ENCODE measurements around the gene PHLDB3.
A peak's percentile ranks its signal among the peaks of the same experiment; 100 is the strongest.
"Not testable (repeated sequence)": the region's sequence is repeated elsewhere in the genome, so short reads cannot be mapped to it uniquely, and the experiment has no call there.

The PHLDB3 gene

GRCh38 chr19:43525836-43526771 lies 21.6 kb upstream of the PHLDB3 start:
- no peaks in the 10 kb centered on the region for H3K9me3 ChIP-seq (ENCODE audit: control insufficient read depth, insufficient read depth, low read length)
- peak overlapping the region; percentile 75 for H3K4me3 ChIP-seq (ENCODE audit: low read depth, low read length)
- peaks cover 25% of the 10 kb centered on the region for H3K27me3 ChIP-seq (ENCODE audit: control insufficient read depth, insufficient read depth, low read length)
- peak overlapping the region; percentile 54 for H3K9ac ChIP-seq (ENCODE audit: low read depth, low read length)
- no peaks in the 10 kb centered on the region for H3K36me3 ChIP-seq (ENCODE audit: control insufficient read depth, insufficient read depth, low read length)
- peaks cover 8% of the 10 kb centered on the region for H3K4me1 ChIP-seq (ENCODE audit: control insufficient read depth, insufficient read depth, low read length)

DNA sequence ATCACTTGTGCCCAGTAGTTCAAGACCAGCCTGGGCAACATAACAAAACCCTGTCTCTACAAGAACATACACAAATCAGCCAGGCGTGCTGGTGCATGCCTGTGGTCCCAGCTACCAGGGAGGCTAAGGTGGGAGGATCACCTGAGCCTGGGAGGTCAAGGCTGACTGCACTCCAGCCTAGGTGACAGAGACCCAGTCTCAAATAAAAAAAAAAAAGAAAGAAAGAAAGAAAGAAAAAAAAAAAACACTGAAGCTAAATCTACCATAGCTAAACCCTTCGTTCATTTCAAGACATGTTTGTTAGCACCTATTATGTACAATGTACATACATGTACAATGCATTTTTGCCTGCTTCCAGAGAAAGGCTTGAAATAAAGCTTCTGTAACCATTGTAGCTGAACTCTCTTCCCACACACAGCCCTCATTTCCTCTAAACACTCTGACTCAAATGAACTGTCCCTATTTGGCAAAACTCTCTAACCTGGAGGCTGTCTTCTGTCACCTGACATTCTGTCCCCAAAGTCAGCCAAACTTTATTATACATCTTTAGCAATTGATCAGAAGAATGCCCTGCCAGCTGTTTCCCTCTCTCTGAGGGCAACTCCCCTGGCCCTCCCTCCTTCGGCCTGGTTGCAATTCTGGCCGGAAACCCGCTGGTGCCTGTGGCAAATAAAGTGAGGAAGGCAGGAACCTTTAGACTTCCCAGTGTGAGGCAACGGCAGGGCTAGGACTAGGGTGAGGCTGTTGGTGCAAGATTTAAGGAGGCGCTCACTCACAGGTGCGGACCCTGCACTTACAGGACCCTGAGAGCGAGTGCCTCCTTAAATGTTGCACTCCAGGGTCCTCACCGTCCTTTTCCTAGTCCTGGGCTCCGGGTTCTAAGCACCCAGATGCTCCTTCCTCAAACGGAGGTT lies 20.6 kb upstream of the PHLDB3 start:
- Histone ChIP-seq H3K4me3 (ENCODE audit: low read depth, low read length) (peak overlapping the region; percentile 75), H3K36me3 (ENCODE audit: control insufficient read depth, insufficient read depth, low read length) (no peaks in the 10 kb centered on the region), H3K27me3 (ENCODE audit: control insufficient read depth, insufficient read depth, low read length) (peaks cover 25% of the 10 kb centered on the region), H3K4me1 (ENCODE audit: control insufficient read depth, insufficient read depth, low read length) (peaks cover 8% of the 10 kb centered on the region), H3K9me3 (ENCODE audit: control insufficient read depth, insufficient read depth, low read length) (no peaks in the 10 kb centered on the region), H3K9ac (ENCODE audit: low read depth, low read length) (no peak overlapping the region)

DNA sequence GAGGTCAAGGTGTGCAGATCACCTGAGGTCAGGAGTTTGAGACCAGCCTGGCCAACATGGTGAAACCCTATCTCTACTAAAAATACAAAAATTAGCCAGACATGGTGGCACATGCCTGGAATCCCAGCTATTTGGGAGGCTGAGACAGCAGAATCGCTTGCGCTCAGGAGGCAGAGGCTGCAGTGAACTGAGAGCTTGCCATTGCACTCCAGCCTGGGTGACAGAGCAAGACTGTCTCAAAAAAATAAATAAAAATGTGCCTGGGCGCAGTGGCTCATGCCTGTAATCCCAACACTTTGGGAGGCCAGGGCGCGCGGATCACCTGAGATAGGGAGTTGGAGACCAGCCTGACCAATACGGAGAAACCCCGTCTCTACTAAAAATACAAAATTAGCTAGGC lies 19.1 kb upstream of the PHLDB3 start:
- H3K4me1 ChIP-seq (ENCODE audit: control insufficient read depth, insufficient read depth, low read length); H3K36me3 ChIP-seq (ENCODE audit: control insufficient read depth, insufficient read depth, low read length); H3K9ac ChIP-seq (ENCODE audit: low read depth, low read length); H3K4me3 ChIP-seq (ENCODE audit: low read depth, low read length); H3K9me3 ChIP-seq (ENCODE audit: control insufficient read depth, insufficient read depth, low read length): not testable (repeated sequence)
- H3K27me3 ChIP-seq (ENCODE audit: control insufficient read depth, insufficient read depth, low read length): peaks cover 23% of the 10 kb centered on the region

DNA sequence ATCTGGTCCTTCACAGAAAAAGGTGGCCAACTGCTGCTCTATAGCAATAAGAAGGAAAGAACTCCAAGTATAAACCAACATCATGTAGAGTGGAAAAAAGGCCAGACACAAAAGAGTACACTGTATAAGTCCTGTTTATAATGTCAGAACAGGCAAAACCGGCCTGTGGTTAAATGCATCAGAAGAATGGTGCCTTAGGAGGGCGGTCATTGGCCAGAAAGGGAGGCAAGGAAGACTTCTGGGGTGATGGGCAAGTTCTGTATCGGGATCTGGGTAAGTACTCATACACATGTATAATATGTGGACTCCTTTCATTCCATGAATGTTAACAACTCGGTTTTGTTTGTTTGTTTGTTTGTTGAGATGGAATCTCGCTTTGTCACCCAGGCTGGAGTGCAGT lies 18.4 kb upstream of the PHLDB3 start:
- Histone ChIP-seq H3K27me3 (ENCODE audit: control insufficient read depth, insufficient read depth, low read length) (peaks cover 17% of the 10 kb centered on the region), H3K9me3 (ENCODE audit: control insufficient read depth, insufficient read depth, low read length) (no peaks in the 10 kb centered on the region), H3K4me1 (ENCODE audit: control insufficient read depth, insufficient read depth, low read length) (peaks cover 8% of the 10 kb centered on the region), H3K9ac (ENCODE audit: low read depth, low read length) (no peak overlapping the region), H3K4me3 (ENCODE audit: low read depth, low read length) (no peak overlapping the region), H3K36me3 (ENCODE audit: control insufficient read depth, insufficient read depth, low read length) (no peaks in the 10 kb centered on the region)

DNA sequence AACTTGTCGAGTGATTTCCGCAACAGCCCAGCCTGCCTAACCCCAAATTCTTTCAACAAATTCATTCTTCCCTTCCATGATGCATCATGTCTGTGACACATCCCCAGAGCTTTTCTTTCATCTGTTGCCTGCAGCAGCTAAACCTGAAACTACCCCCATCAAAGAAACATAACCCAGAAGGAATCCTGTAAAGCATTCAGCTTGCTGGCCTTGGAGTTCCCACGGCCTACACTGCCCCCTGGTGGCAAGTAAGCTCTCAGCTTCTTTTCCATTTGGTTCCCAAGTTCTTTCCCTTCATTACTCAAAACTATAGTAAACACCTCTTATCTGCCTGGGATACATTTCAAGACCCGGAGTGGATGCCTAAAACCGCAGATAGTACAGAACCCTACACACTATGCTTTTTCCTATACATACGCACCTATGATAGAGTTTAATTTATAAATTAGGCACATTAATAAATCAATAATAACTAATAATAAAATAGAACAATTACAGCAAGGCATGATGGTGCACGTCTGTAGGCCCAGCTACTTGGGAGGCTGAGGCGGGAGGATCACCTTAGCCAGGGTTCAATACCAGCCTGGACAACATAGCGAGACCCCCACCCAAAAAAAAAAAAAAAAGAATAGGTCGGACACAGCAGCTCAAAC lies 15.0 kb upstream of the PHLDB3 start:
- Histone ChIP-seq H3K9me3 (ENCODE audit: control insufficient read depth, insufficient read depth, low read length) (no peaks in the 10 kb centered on the region), H3K4me1 (ENCODE audit: control insufficient read depth, insufficient read depth, low read length) (no peaks in the 10 kb centered on the region), H3K27me3 (ENCODE audit: control insufficient read depth, insufficient read depth, low read length) (no peaks in the 10 kb centered on the region), H3K9ac (ENCODE audit: low read depth, low read length) (no peak overlapping the region), H3K36me3 (ENCODE audit: control insufficient read depth, insufficient read depth, low read length) (no peaks in the 10 kb centered on the region), H3K4me3 (ENCODE audit: low read depth, low read length) (no peak overlapping the region)

GRCh38 chr19:43518051-43518450 lies 13.5 kb upstream of the PHLDB3 start:
- H3K9me3 ChIP-seq (ENCODE audit: control insufficient read depth, insufficient read depth, low read length): no peaks in the 10 kb centered on the region
- H3K9ac ChIP-seq (ENCODE audit: low read depth, low read length): no peak overlapping the region
- H3K4me1 ChIP-seq (ENCODE audit: control insufficient read depth, insufficient read depth, low read length): no peaks in the 10 kb centered on the region
- H3K36me3 ChIP-seq (ENCODE audit: control insufficient read depth, insufficient read depth, low read length): no peaks in the 10 kb centered on the region
- H3K4me3 ChIP-seq (ENCODE audit: low read depth, low read length): no peak overlapping the region
- H3K27me3 ChIP-seq (ENCODE audit: control insufficient read depth, insufficient read depth, low read length): no peaks in the 10 kb centered on the region

DNA sequence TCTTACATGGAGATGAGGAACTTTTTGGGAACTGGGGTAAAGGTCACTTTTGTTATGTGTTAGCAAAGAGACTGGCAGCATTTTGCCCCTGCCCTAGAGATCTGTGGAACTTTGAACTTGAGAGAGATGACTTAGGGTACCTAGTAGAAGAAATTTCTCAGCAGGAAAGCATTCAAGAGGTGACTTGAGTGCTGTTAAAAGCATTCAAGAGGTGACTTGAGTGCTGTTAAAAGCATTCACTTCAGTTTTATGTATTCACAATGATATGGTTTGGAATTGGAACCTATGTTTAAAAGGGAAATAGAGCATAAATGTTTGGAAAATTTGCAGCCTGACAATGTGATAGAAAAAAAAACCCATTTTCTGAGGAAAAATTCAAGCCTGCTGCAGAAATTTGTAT lies 7.9 kb upstream of the PHLDB3 start:
- not testable (repeated sequence) for H3K9me3 ChIP-seq (ENCODE audit: control insufficient read depth, insufficient read depth, low read length); H3K9ac ChIP-seq (ENCODE audit: low read depth, low read length); H3K4me1 ChIP-seq (ENCODE audit: control insufficient read depth, insufficient read depth, low read length); H3K4me3 ChIP-seq (ENCODE audit: low read depth, low read length); H3K36me3 ChIP-seq (ENCODE audit: control insufficient read depth, insufficient read depth, low read length); H3K27me3 ChIP-seq (ENCODE audit: control insufficient read depth, insufficient read depth, low read length)

DNA sequence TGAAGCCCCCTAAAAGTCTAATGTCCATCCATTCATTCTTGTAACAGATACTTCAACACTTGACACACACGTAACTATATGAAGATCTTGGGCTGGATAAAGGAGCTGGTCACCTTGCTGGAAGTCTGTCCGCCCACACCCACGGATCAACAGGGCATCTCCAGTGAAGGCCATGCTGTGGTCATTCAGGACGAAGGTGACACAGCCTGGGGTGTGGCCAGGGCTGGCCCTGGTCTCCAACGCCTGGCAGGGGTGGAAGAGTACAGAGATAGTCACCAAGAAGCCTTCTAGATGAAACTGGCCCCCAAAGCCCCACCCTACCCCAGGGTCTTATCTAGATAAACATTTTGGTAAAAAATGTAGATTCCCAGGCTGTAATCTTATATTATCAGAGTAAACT lies 6.8 kb upstream of the PHLDB3 start:
- Histone ChIP-seq H3K4me3 (ENCODE audit: low read depth, low read length) (no peak overlapping the region), H3K9ac (ENCODE audit: low read depth, low read length) (no peak overlapping the region), H3K27me3 (ENCODE audit: control insufficient read depth, insufficient read depth, low read length) (no peaks in the 10 kb centered on the region), H3K4me1 (ENCODE audit: control insufficient read depth, insufficient read depth, low read length) (no peaks in the 10 kb centered on the region), H3K36me3 (ENCODE audit: control insufficient read depth, insufficient read depth, low read length) (peaks cover 5% of the 10 kb centered on the region), H3K9me3 (ENCODE audit: control insufficient read depth, insufficient read depth, low read length) (no peaks in the 10 kb centered on the region)

DNA sequence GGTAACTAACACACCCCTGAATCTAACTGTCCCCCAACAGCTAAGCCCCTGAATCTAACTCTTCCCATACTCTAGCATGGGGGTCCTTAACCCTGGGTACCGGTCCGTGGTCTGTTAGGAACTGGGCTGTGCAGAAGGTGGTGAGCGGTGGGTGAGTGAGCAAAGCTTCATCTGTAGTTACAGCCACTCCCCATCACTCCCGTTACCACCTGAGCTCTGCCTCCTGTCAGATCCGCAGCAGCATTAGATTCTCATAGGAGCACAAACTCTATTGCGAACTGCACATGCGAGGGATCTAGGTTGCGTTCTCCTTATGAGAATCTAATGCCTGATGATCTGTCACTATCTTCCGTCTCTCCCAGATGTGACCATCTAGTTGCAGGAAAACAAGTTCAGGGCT lies 6.2 kb upstream of the PHLDB3 start:
- no peak overlapping the region for H3K4me3 ChIP-seq (ENCODE audit: low read depth, low read length)
- peaks cover 5% of the 10 kb centered on the region for H3K36me3 ChIP-seq (ENCODE audit: control insufficient read depth, insufficient read depth, low read length)
- no peaks in the 10 kb centered on the region for H3K4me1 ChIP-seq (ENCODE audit: control insufficient read depth, insufficient read depth, low read length)
- no peaks in the 10 kb centered on the region for H3K27me3 ChIP-seq (ENCODE audit: control insufficient read depth, insufficient read depth, low read length)
- no peaks in the 10 kb centered on the region for H3K9me3 ChIP-seq (ENCODE audit: control insufficient read depth, insufficient read depth, low read length)
- H3K9ac ChIP-seq (ENCODE audit: low read depth, low read length): no peak overlapping the region

DNA sequence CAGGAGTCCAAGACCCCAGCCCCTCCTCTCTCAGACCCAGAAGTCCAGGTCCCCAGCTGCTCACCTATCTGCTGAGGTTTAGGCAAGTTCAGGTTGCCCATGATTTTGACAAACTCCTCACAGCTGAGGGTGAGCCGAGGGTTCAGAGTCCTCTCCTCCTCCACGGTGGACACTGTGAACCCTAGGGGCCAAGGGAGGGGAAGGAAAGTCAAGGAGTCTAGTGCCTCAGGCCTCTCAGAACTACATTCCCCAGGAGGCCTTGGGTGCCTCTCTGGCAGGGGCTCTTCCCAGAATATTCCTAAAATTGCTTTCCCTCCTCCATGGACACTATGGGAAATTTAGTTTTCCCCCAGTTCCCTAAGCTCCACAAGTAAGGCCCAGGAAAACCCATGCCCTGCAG lies 3.3 kb upstream of the PHLDB3 start:
- Histone ChIP-seq H3K27me3 (ENCODE audit: control insufficient read depth, insufficient read depth, low read length) (peaks cover 14% of the 10 kb centered on the region), H3K9ac (ENCODE audit: low read depth, low read length) (no peak overlapping the region), H3K4me1 (ENCODE audit: control insufficient read depth, insufficient read depth, low read length) (no peaks in the 10 kb centered on the region), H3K4me3 (ENCODE audit: low read depth, low read length) (no peak overlapping the region), H3K36me3 (ENCODE audit: control insufficient read depth, insufficient read depth, low read length) (peaks cover 5% of the 10 kb centered on the region), H3K9me3 (ENCODE audit: control insufficient read depth, insufficient read depth, low read length) (no peaks in the 10 kb centered on the region)

DNA sequence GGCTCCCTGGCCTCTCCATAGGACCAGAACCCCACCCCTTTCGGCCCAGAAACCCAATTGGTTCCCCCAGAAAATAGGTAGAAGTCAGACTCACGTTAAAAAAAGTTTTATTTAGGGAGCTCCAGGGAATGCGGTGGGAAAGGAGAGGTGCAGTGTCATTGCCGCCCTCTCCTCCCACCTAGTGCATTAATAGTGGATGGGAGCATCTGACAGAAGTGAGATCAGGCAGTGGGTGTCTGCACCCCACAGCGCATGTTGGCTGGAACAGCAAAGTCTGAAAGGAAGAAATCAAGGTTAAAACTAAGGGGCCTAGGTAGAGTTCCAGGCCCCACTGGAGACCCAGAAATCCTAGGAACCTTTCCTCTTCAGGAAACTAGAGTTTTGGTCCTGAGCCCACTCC lies 2.1 kb upstream of the PHLDB3 start:
- Histone ChIP-seq H3K9ac (ENCODE audit: low read depth, low read length) (no peak overlapping the region), H3K4me1 (ENCODE audit: control insufficient read depth, insufficient read depth, low read length) (no peaks in the 10 kb centered on the region), H3K9me3 (ENCODE audit: control insufficient read depth, insufficient read depth, low read length) (no peaks in the 10 kb centered on the region), H3K4me3 (ENCODE audit: low read depth, low read length) (no peak overlapping the region), H3K27me3 (ENCODE audit: control insufficient read depth, insufficient read depth, low read length) (peaks cover 24% of the 10 kb centered on the region), H3K36me3 (ENCODE audit: control insufficient read depth, insufficient read depth, low read length) (peaks cover 5% of the 10 kb centered on the region)

Measured in iPS-15b (cell line).